Nephron progenitor cell (in vitro differentiated cells): Measurements from ENCODE around the gene SPINT1.

Source experiments
- DNase-seq: peaks from one replicate; pipeline ENCODE4 v3.0.0; 2021
- H3K27ac Mint-ChIP-seq: 2 replicates; pipeline ENCODE4 v1.8.0; 2021; ENCODE audit warnings: mild to moderate bottlenecking, moderate library complexity, mixed read lengths
- H3K27me3 Mint-ChIP-seq: 2 replicates; pipeline ENCODE4 v1.8.0; 2021; ENCODE audit warnings: mild to moderate bottlenecking, low read depth, mixed read lengths; ENCODE audit not compliant: poor library complexity
- H3K36me3 Mint-ChIP-seq: 2 replicates; pipeline ENCODE4 v1.8.0; 2021; ENCODE audit warnings: low read depth, mixed read lengths
- H3K4me1 Mint-ChIP-seq: 2 replicates; pipeline ENCODE4 v1.8.0; 2021; ENCODE audit warnings: mixed read lengths
- H3K4me3 Mint-ChIP-seq: 2 replicates; pipeline ENCODE4 v1.8.0; 2021; ENCODE audit warnings: mild to moderate bottlenecking, moderate library complexity, mixed read lengths
- H3K9me3 Mint-ChIP-seq: 2 replicates; pipeline ENCODE4 v1.8.0; 2021; ENCODE audit warnings: mild to moderate bottlenecking, moderate library complexity, mixed read lengths
- CTCF ChIP-seq: fragments of 200-600 bp; sonication (generic); IDR thresholded peaks from 2 replicates; pipeline ENCODE4 v1.5.0; 2021; ENCODE audit warnings: antibody characterized with exemption

SPINT1 gene

GRCh38 chr15:40875991-40876730 is 32.3 kb downstream of the SPINT1 start:
- no peak for TF ChIP-seq CTCF
- no peaks in the 10 kb centered on the region for H3K9me3 Mint-ChIP-seq
- no peak overlapping the region for H3K4me3 Mint-ChIP-seq
- DNase-seq: no peak
- H3K27me3 Mint-ChIP-seq: peaks cover 16% of the 10 kb centered on the region
- H3K27ac Mint-ChIP-seq: no peak overlapping the region
- peaks cover 15% of the 10 kb centered on the region for H3K4me1 Mint-ChIP-seq
- no peaks in the 10 kb centered on the region for H3K36me3 Mint-ChIP-seq

- no peak for TF ChIP-seq CTCF
- Mint-ChIP-seq H3K36me3 (no peaks in the 10 kb centered on the region), H3K27me3 (peaks cover 12% of the 10 kb centered on the region), H3K9me3 (peaks cover 4% of the 10 kb centered on the region), H3K4me3 (no peak overlapping the region), H3K27ac (no peak overlapping the region), H3K4me1 (peaks cover 6% of the 10 kb centered on the region)
- DNase-seq: no peak
Measured at GRCh38 chr15:40877694-40878093, 33.8 kb downstream of the SPINT1 start.

- no peak for DNase-seq
- Mint-ChIP-seq H3K36me3 (no peaks in the 10 kb centered on the region), H3K9me3 (peaks cover 7% of the 10 kb centered on the region), H3K4me3 (no peak overlapping the region), H3K27ac (no peak overlapping the region), H3K4me1 (peaks cover 6% of the 10 kb centered on the region), H3K27me3 (peaks cover 7% of the 10 kb centered on the region)
- no peak for TF ChIP-seq CTCF
Measured at GRCh38 chr15:40878785-40879184, 34.9 kb downstream of the SPINT1 start.

GRCh38 chr15:40879609-40880008 is 35.8 kb downstream of the SPINT1 start:
- H3K36me3 Mint-ChIP-seq: no peaks in the 10 kb centered on the region
- no peaks in the 10 kb centered on the region for H3K4me1 Mint-ChIP-seq
- TF ChIP-seq CTCF: no peak
- peaks cover 7% of the 10 kb centered on the region for H3K27me3 Mint-ChIP-seq
- no peak overlapping the region for H3K4me3 Mint-ChIP-seq
- H3K9me3 Mint-ChIP-seq: peaks cover 7% of the 10 kb centered on the region
- no peak overlapping the region for H3K27ac Mint-ChIP-seq
- no peak for DNase-seq

GRCh38 chr15:40881351-40881750 is 37.5 kb downstream of the SPINT1 start:
- no peak overlapping the region for H3K27ac Mint-ChIP-seq
- no peaks in the 10 kb centered on the region for H3K27me3 Mint-ChIP-seq
- no peak for TF ChIP-seq CTCF
- DNase-seq: no peak
- no peak overlapping the region for H3K4me3 Mint-ChIP-seq
- no peaks in the 10 kb centered on the region for H3K4me1 Mint-ChIP-seq
- H3K36me3 Mint-ChIP-seq: no peaks in the 10 kb centered on the region
- H3K9me3 Mint-ChIP-seq: peaks cover 7% of the 10 kb centered on the region

GRCh38 chr15:40886586-40886985 is 42.7 kb downstream of the SPINT1 start:
- H3K36me3 Mint-ChIP-seq: no peaks in the 10 kb centered on the region
- H3K9me3 Mint-ChIP-seq: peaks cover 7% of the 10 kb centered on the region
- no peak overlapping the region for H3K27ac Mint-ChIP-seq

More at GRCh38 chr15:40886586-40886985, 42.7 kb downstream of the SPINT1 start:
- TF ChIP-seq CTCF: no peak
- no peak overlapping the region for H3K4me3 Mint-ChIP-seq
- H3K4me1 Mint-ChIP-seq: no peaks in the 10 kb centered on the region
- DNase-seq: no peak
- peaks cover 3% of the 10 kb centered on the region for H3K27me3 Mint-ChIP-seq
